ENCODE measurements around the gene MESD. TPM values are rescaled to one million over a fixed set of nuclear protein-coding genes. Genes with fewer than 3 reads are reported as not detected.

The MESD gene
- total RNA-seq, 1 donor: 18.9 TPM

- TF ChIP-seq, protein P1, sequence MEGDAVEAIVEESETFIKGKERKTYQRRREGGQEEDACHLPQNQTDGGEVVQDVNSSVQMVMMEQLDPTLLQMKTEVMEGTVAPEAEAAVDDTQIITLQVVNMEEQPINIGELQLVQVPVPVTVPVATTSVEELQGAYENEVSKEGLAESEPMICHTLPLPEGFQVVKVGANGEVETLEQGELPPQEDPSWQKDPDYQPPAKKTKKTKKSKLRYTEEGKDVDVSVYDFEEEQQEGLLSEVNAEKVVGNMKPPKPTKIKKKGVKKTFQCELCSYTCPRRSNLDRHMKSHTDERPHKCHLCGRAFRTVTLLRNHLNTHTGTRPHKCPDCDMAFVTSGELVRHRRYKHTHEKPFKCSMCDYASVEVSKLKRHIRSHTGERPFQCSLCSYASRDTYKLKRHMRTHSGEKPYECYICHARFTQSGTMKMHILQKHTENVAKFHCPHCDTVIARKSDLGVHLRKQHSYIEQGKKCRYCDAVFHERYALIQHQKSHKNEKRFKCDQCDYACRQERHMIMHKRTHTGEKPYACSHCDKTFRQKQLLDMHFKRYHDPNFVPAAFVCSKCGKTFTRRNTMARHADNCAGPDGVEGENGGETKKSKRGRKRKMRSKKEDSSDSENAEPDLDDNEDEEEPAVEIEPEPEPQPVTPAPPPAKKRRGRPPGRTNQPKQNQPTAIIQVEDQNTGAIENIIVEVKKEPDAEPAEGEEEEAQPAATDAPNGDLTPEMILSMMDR (IDR thresholded peaks at IDR 0.05; ENCODE audit: insufficient read depth, low read length): no peak
- no peak for DNase-seq (ENCODE audit: low read depth)
- no peak overlapping the region for H3K4me3 ChIP-seq (ENCODE audit: low read depth, low read length)
These were observed 2.4 kb upstream of the MESD start for GRCh38 chr15:80992006-80992405.

DNA sequence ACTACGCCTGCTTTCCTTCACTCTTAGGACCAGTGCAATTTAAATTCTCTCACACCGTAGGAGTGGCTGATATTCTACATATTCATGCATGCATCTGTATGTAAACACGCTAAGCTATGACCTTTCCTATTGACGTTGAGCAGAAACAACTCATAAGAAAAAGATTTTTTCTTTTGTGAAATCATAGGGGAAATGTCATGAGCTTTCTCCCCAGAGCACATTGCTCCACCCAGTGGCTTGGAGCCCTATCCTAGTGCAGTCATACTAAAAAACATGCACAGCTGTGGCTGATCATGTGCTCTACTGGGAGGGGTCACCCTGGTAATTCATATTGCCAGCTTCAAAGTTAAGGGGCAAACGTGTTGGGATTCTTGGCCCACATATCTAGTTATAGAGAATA, 1.8 kb upstream of the MESD start:
- no peak overlapping the region for H3K4me3 ChIP-seq (ENCODE audit: low read depth, low read length)
- TF ChIP-seq, protein P1 (IDR thresholded peaks at IDR 0.05; ENCODE audit: insufficient read depth, low read length): peak; percentile 15
- DNase-seq (ENCODE audit: low read depth): peak; percentile 93

GRCh38 chr15:80990955-80991354, 1.3 kb upstream of the MESD start:
- TF ChIP-seq, protein P1 (IDR thresholded peaks at IDR 0.05; ENCODE audit: insufficient read depth, low read length): no peak
- no peak for DNase-seq (ENCODE audit: low read depth)
- H3K4me3 ChIP-seq (ENCODE audit: low read depth, low read length): no peak overlapping the region

DNA sequence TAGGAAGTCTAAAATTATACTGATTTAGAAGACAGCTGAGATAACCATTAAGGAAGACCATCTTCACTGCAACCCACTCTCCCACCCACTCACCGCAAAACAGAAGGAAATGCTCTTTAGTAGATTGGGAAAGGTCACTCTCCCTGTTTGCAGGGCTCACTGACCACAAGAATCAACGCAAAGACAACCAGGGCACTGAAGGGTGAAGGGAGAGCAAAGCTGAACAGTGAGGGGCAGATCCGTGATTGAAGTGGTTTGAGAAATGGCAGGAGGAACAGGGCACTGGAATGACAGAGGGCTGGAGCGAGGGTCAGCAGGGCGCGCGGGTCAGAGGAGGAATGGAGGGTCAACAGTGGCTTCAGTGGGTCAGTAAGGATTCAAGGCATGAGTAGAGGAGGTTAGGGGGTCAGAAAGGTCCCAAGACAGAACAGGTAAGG, 520 bp downstream of the MESD start:
- peak overlapping the region; percentile 97 for H3K4me3 ChIP-seq (ENCODE audit: low read depth, low read length)
- TF ChIP-seq, protein P1 (IDR thresholded peaks at IDR 0.05; ENCODE audit: insufficient read depth, low read length): no peak

GRCh38 chr15:80988148-80988796, 1.3 kb downstream of the MESD start:
- H3K4me3 ChIP-seq (ENCODE audit: low read depth, low read length): peak overlapping the region; percentile 97
- no peak for DNase-seq (ENCODE audit: low read depth)
- TF ChIP-seq, protein P1 (IDR thresholded peaks at IDR 0.05; ENCODE audit: insufficient read depth, low read length): no peak

More for the DNA sequence above, 520 bp downstream of the MESD start:
- no peak for DNase-seq (ENCODE audit: low read depth)

- no peak overlapping the region for H3K4me3 ChIP-seq (ENCODE audit: low read depth, low read length)
- no peak for DNase-seq (ENCODE audit: low read depth)
- TF ChIP-seq, protein P1 (IDR thresholded peaks at IDR 0.05; ENCODE audit: insufficient read depth, low read length): no peak
These were observed 3.1 kb downstream of the MESD start for GRCh38 chr15:80986487-80986886.

DNA sequence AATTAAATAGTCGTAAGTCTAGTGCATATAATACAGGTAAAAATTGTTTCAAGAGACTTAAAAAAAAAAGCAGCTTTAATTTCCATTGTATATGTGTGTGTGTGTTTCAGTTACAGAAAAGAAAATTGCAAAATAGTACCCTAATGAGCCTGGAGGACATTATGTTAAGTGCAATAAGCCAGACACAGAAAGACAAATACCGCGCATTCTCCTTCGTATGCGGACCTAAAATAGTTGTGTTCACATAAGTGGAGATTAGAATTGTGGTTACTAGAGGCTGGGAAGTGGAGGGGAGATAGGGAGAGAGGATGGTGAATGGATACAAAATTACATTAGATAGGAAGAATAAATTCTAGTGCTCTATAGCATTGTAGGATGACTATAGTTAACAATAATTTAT, 3.6 kb downstream of the MESD start:
- DNase-seq (ENCODE audit: low read depth): no peak
- no peak overlapping the region for H3K4me3 ChIP-seq (ENCODE audit: low read depth, low read length)
- TF ChIP-seq, protein P1 (IDR thresholded peaks at IDR 0.05; ENCODE audit: insufficient read depth, low read length): no peak

Data from fibroblast of the aortic adventitia (primary cell).